CD14-positive monocyte (primary cell): Measurements from ENCODE around the gene ITGA2B. TPM values are rescaled to one million over a fixed set of nuclear protein-coding genes. Genes with fewer than 3 reads are reported as not detected.

Experiments used
- DNase-seq, 3 donors: peaks; one replicate each; pipeline ENCODE4 v3.0.0-alpha.2; 2011 to 2022
- H2AFZ ChIP-seq: 2 replicates; pipeline ENCODE4 v1.6.0; 2012; ENCODE audit warnings: mild to moderate bottlenecking, low read depth, low read length, inconsistent platforms; ENCODE audit not compliant: insufficient read depth, poor library complexity, severe bottlenecking
- H3K27ac ChIP-seq, 2 donors: 1 replicate in 1 of 2; 2 replicates in 1 of 2; pipeline ENCODE4 v1.5.1; 2012 to 2013; ENCODE audit warnings: low read length in 2 of 2, control low read depth in 1 of 2, inconsistent platforms in 1 of 2, low read depth in 1 of 2, mild to moderate bottlenecking in 1 of 2
- H3K27me3 ChIP-seq, 2 donors: one replicate each; pipeline versions ENCODE4 v1.6.0 to v1.6.1; 2011 to 2013; ENCODE audit warnings: low read length in 2 of 2; ENCODE audit not compliant: control insufficient read depth in 2 of 2, insufficient read depth in 2 of 2
- H3K36me3 ChIP-seq, 2 donors: replicated peaks in 1 of 2; 1 replicate in 1 of 2; 2 replicates in 1 of 2; pipeline versions ENCODE4 v1.5.1 to v1.6.1; 2012 to 2013; ENCODE audit warnings: low read length in 2 of 2, control low read depth in 1 of 2, inconsistent platforms in 1 of 2, mild to moderate bottlenecking in 1 of 2; ENCODE audit not compliant: insufficient read depth in 2 of 2, control insufficient read depth in 1 of 2
- H3K4me1 ChIP-seq, 2 donors: 1 replicate in 1 of 2; 2 replicates in 1 of 2; pipeline versions ENCODE4 v1.5.1 to v1.6.1; 2012 to 2013; ENCODE audit warnings: low read length in 2 of 2, control low read depth in 1 of 2, inconsistent platforms in 1 of 2, mild to moderate bottlenecking in 1 of 2, moderate library complexity in 1 of 2; ENCODE audit not compliant: insufficient read depth in 2 of 2, control insufficient read depth in 1 of 2
- H3K4me2 ChIP-seq: replicated peaks from 2 replicates; pipeline ENCODE3; 2012; ENCODE audit warnings: low read length, moderate library complexity, mild to moderate bottlenecking; ENCODE audit not compliant: poor library complexity, severe bottlenecking; ENCODE audit errors: extremely low read depth
- H3K4me3 ChIP-seq, 3 experiments: fragments of 200-600 bp in 1 of 3; sonication (generic) in 1 of 3; replicated peaks in 1 of 3; 1 replicate in 2 of 3; 2 replicates in 1 of 3; pipeline ENCODE4 v1.5.1; 2011 to 2013; ENCODE audit warnings: low read length in 3 of 3, mild to moderate bottlenecking in 3 of 3, control low read depth in 2 of 3, low read depth in 2 of 3, inconsistent platforms in 1 of 3, moderate library complexity in 1 of 3
- H3K79me2 ChIP-seq: 2 replicates; pipeline ENCODE4 v1.6.0; 2012; ENCODE audit warnings: mild to moderate bottlenecking, control low read depth, inconsistent platforms, low read length, moderate library complexity; ENCODE audit not compliant: insufficient read depth
- H3K9ac ChIP-seq: 2 replicates; pipeline ENCODE4 v1.6.0; 2017; ENCODE audit warnings: low read length, mild to moderate bottlenecking; ENCODE audit not compliant: insufficient read depth, poor library complexity, severe bottlenecking
- H3K9me3 ChIP-seq, 2 donors: replicated peaks in 1 of 2; 1 replicate in 1 of 2; 2 replicates in 1 of 2; pipeline versions ENCODE4 v1.5.1 to v1.6.1; 2012 to 2013; ENCODE audit warnings: low read length in 2 of 2, control low read depth in 1 of 2; ENCODE audit not compliant: control insufficient read depth in 1 of 2, insufficient read depth in 1 of 2
- H4K20me1 ChIP-seq: 2 replicates; pipeline ENCODE4 v1.6.0; 2012; ENCODE audit warnings: mild to moderate bottlenecking, low read length, control low read depth, moderate library complexity; ENCODE audit not compliant: insufficient read depth
- H3K27ac Mint-ChIP-seq, 7 donors: one replicate each; pipeline ENCODE4 v1.8.0; 2020; ENCODE audit warnings: mild to moderate bottlenecking in 7 of 7, mixed read lengths in 7 of 7, moderate library complexity in 6 of 7, inconsistent platforms in 2 of 7
- H3K27me3 Mint-ChIP-seq, 3 donors: one replicate each; pipeline ENCODE4 v1.8.0; 2021 to 2022; ENCODE audit warnings: low read depth in 3 of 3, mild to moderate bottlenecking in 3 of 3, mixed read lengths in 3 of 3, moderate library complexity in 3 of 3, inconsistent platforms in 1 of 3
- H3K36me3 Mint-ChIP-seq, 2 donors: one replicate each; pipeline ENCODE4 v1.8.0; 2020; ENCODE audit warnings: mixed read lengths in 2 of 2, inconsistent platforms in 1 of 2, mild to moderate bottlenecking in 1 of 2
- H3K4me1 Mint-ChIP-seq: one replicate; pipeline ENCODE4 v1.8.0; 2020; ENCODE audit warnings: mild to moderate bottlenecking, mixed read lengths
- H3K4me3 Mint-ChIP-seq, 2 donors: one replicate each; pipeline ENCODE4 v1.8.0; 2020; ENCODE audit warnings: mild to moderate bottlenecking in 2 of 2, mixed read lengths in 2 of 2, moderate library complexity in 1 of 2
- H3K9me3 Mint-ChIP-seq, 7 donors: one replicate each; pipeline ENCODE4 v1.8.0; 2020 to 2022; ENCODE audit warnings: mixed read lengths in 7 of 7, mild to moderate bottlenecking in 6 of 7, moderate library complexity in 6 of 7, inconsistent platforms in 2 of 7
- CTCF ChIP-seq: fragments of 200-600 bp; IDR thresholded peaks from one replicate; pipeline ENCODE4 v1.8.0; 2022; ENCODE audit warnings: antibody characterized with exemption, mild to moderate bottlenecking
- WGBS: methylation state at CpG from one replicate; pipeline ENCODE4 v1.1.5; 2013; ENCODE audit warnings: missing lambda C conversion rate; ENCODE audit not compliant: insufficient coverage; 5-methylcytosine and 5-hydroxymethylcytosine counted together
- intact Hi-C, 2 donors: fragments of 100-400 bp; cut with micrococcal nuclease; formaldehyde crosslinking; loops; one replicate each; pipeline versions ENCODE4 v1.15.0 to v1.15.1; 2023
- polyA plus RNA-seq, 3 donors: library from polyadenylated mRNA; depleted of rRNA in 1 of 3; unstranded in 2 of 3; stranded (reverse) in 1 of 3; fragments of 300-500 nt in 2 of 3; fragments of >200 nt in 1 of 3; fragmentation: Illumina TruSeq in 2 of 3; gene quantifications; 1 replicate in 2 of 3; 2 replicates in 1 of 3; pipeline ENCODE4 v1.2.3, GENCODE V29; 2012 to 2021

ITGA2B gene
- polyA plus RNA-seq, 3 donors: 0.21 to 1.2 (median 1.1) TPM

- Mint-ChIP-seq H3K4me1 (peaks cover 5% of the 10 kb centered on the region), H3K9me3 (peaks cover 0 to 2% (median 2%) of the 10 kb centered on the region in 7 donors), H3K27ac (peak overlapping the region in 1 of 7 donors; percentile 7), H3K4me3 (no peak overlapping the region), H3K36me3 (peaks cover 1 to 2% of the 10 kb centered on the region in 2 donors), H3K27me3 (peaks cover 27 to 62% (median 33%) of the 10 kb centered on the region in 3 donors)
- intact Hi-C loops: no loop called here
- Histone ChIP-seq H3K4me2 (no peak overlapping the region), H2AFZ (no peak overlapping the region), H4K20me1 (peaks cover 6% of the 10 kb centered on the region), H3K27me3 (peaks cover 9 to 36% of the 10 kb centered on the region in 2 donors), H3K9ac (no peak overlapping the region), H3K4me3 (no peak overlapping the region), H3K27ac (no peak overlapping the region), H3K9me3 (no peaks in the 10 kb centered on the region), H3K4me1 (peaks cover 7 to 21% of the 10 kb centered on the region in 2 donors), H3K79me2 (no peaks in the 10 kb centered on the region), H3K36me3 (peaks cover 2 to 3% of the 10 kb centered on the region in 2 donors)
- WGBS: 99% methylated on average over 9 of the region's 9 CpGs
- no peak for TF ChIP-seq CTCF
- DNase-seq: no peak
Observed at GRCh38 chr17:44358066-44358465, 31.4 kb downstream of the ITGA2B start.

DNA sequence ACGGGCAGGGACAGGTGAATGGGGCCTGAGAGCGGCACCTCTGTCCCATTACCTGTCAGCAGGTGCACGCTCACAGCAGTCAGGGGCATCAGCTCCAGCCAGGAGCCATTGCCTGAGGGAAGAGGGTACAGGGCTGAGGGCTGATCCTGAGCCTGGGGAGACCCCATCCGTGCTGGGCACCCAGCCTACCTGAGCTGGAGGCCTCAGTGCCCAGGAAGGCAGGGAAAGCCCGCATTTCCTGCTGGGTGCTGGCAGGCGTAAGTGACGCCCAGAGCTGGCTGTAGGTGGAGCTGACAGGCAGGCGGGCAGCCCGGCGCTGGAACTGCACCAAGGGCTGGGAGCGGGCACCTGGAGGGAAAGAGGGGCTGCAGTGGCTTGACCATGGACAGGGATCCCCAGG is 33.2 kb downstream of the ITGA2B start:
- peaks cover 14% of the 10 kb centered on the region for H3K4me1 Mint-ChIP-seq
- Histone ChIP-seq H3K27me3 (peaks cover 0 to 18% of the 10 kb centered on the region in 2 donors), H2AFZ (no peak overlapping the region), H3K79me2 (no peaks in the 10 kb centered on the region), H3K36me3 (peaks cover 20 to 21% of the 10 kb centered on the region in 2 donors), H4K20me1 (peaks cover 24% of the 10 kb centered on the region), H3K27ac (no peak overlapping the region), H3K9ac (no peak overlapping the region), H3K9me3 (no peaks in the 10 kb centered on the region), H3K4me2 (no peak overlapping the region), H3K4me1 (peaks cover 5 to 27% of the 10 kb centered on the region in 2 donors), H3K4me3 (no peak overlapping the region)
- no peak for DNase-seq
- H3K36me3 Mint-ChIP-seq: peaks cover 19 to 20% of the 10 kb centered on the region in 2 donors
- no peak overlapping the region for H3K27ac Mint-ChIP-seq
- H3K27me3 Mint-ChIP-seq: peaks cover 16 to 46% (median 18%) of the 10 kb centered on the region in 3 donors
- intact Hi-C loops: no loop called here
- H3K4me3 Mint-ChIP-seq: no peak overlapping the region
- no peak for TF ChIP-seq CTCF
- peaks cover 0 to 4% (median 0%) of the 10 kb centered on the region in 7 donors for H3K9me3 Mint-ChIP-seq
- 92% methylated on average over 11 of the region's 11 CpGs for WGBS
